Neural cell (in vitro differentiated cells): ENCODE data around the gene PTPRF. TPM values are rescaled to one million over a fixed set of nuclear protein-coding genes. Genes with fewer than 3 reads are reported as not detected.

ENCODE experiments used
- H2AFZ ChIP-seq: fragments of 200-600, 300-800 bp; sonication (generic), shearing (Covaris generic); 2 replicates; pipeline ENCODE4 v1.6.0; 2014; ENCODE audit warnings: low read depth, mild to moderate bottlenecking, antibody characterized with exemption, low read length, moderate library complexity
- H3F3A ChIP-seq: fragments of 200-600 bp; shearing (Covaris generic); 2 replicates; pipeline ENCODE4 v1.6.1; 2016; ENCODE audit warnings: mild to moderate bottlenecking, moderate library complexity, mixed read lengths, antibody characterized with exemption, low read length; ENCODE audit not compliant: insufficient read depth, poor library complexity, severe bottlenecking
- H3K27ac ChIP-seq: fragments of 200-600, 300-800 bp; sonication (generic), shearing (Covaris generic); 2 replicates; pipeline ENCODE4 v1.5.1; 2014; ENCODE audit warnings: mild to moderate bottlenecking, low read length, moderate library complexity
- H3K27me3 ChIP-seq: fragments of 300-800, 200-600 bp; sonication (generic), shearing (Covaris generic); 2 replicates; pipeline ENCODE4 v1.6.0; 2014; ENCODE audit warnings: mild to moderate bottlenecking, low read depth, low read length, moderate library complexity; ENCODE audit not compliant: insufficient read depth
- H3K36me3 ChIP-seq: fragments of 300-800, 200-600 bp; sonication (generic), shearing (Covaris generic); 2 replicates; pipeline ENCODE4 v1.5.1; 2014; ENCODE audit warnings: mild to moderate bottlenecking, antibody characterized with exemption, low read length, moderate library complexity; ENCODE audit not compliant: insufficient read depth
- H3K4me2 ChIP-seq: fragments of 300-800, 200-600 bp; sonication (generic), shearing (Covaris generic); 2 replicates; pipeline ENCODE4 v1.6.0; 2014; ENCODE audit warnings: mild to moderate bottlenecking, low read length
- H3K4me3 ChIP-seq: fragments of 300-800, 200-600 bp; sonication (generic), shearing (Covaris generic); 2 replicates; pipeline ENCODE4 v1.5.1; 2014; ENCODE audit warnings: mild to moderate bottlenecking, low read length, moderate library complexity
- H3K79me2 ChIP-seq: fragments of 200-600 bp; shearing (Covaris generic); replicated peaks from 2 replicates; pipeline ENCODE4 v1.6.0; 2014; ENCODE audit warnings: mild to moderate bottlenecking, low read length, moderate library complexity; ENCODE audit not compliant: insufficient read depth
- H3K9ac ChIP-seq: fragments of 300-800, 200-600 bp; sonication (generic), shearing (Covaris generic); 2 replicates; pipeline ENCODE4 v1.6.1; 2016; ENCODE audit warnings: mild to moderate bottlenecking, low read length, mixed read lengths
- H3K9me2 ChIP-seq: fragments of 200-600 bp; shearing (Covaris generic); 2 replicates; pipeline ENCODE4 v1.6.1; 2016; ENCODE audit warnings: mild to moderate bottlenecking, low read length, mixed read lengths; ENCODE audit not compliant: insufficient read depth
- H3K9me3 ChIP-seq: fragments of 200-600, 300-800 bp; sonication (generic), shearing (Covaris generic); 2 replicates; pipeline ENCODE4 v1.6.1; 2016; ENCODE audit warnings: mild to moderate bottlenecking, mixed run types, low read length, moderate library complexity, mixed read lengths
- H4K20me1 ChIP-seq: fragments of 200-600 bp; shearing (Covaris generic); 2 replicates; pipeline ENCODE4 v1.6.1; 2016; ENCODE audit warnings: mild to moderate bottlenecking, mixed run types; ENCODE audit not compliant: insufficient read depth
- CTCF ChIP-seq: fragments of 450-650 bp; IDR thresholded peaks from 2 replicates; pipeline ENCODE4 v1.5.1; 2014; ENCODE audit warnings: antibody characterized with exemption, mild to moderate bottlenecking, moderate library complexity; ENCODE audit not compliant: poor library complexity, severe bottlenecking
- EP300 ChIP-seq: fragments of 450-650 bp; conservative IDR thresholded peaks from 2 replicates; pipeline ENCODE4 v1.6.1; 2014; ENCODE audit warnings: antibody characterized with exemption, mild to moderate bottlenecking, moderate library complexity; ENCODE audit not compliant: poor library complexity, severe bottlenecking
- EZH2 ChIP-seq: fragments of 200-600, 300-800 bp; shearing (Covaris generic), sonication (generic); IDR thresholded peaks from 2 replicates; pipeline ENCODE4 v1.6.1; 2014; ENCODE audit warnings: antibody characterized with exemption, low read length, borderline replicate concordance, mild to moderate bottlenecking; ENCODE audit not compliant: insufficient read depth, poor library complexity, severe bottlenecking
- MXI1 ChIP-seq: fragments of 450-650 bp; conservative IDR thresholded peaks from 2 replicates; pipeline ENCODE4 v1.6.1; 2014; ENCODE audit warnings: antibody characterized with exemption, mild to moderate bottlenecking; ENCODE audit not compliant: poor library complexity, severe bottlenecking
- POLR2AphosphoS5 ChIP-seq: IDR thresholded peaks from 2 replicates; pipeline ENCODE4 v1.6.1; 2012
- RAD21 ChIP-seq: fragments of 450-650 bp; conservative IDR thresholded peaks from 2 replicates; pipeline ENCODE4 v1.6.1; 2014; ENCODE audit warnings: antibody characterized with exemption, mild to moderate bottlenecking, moderate library complexity
- SMC3 ChIP-seq: fragments of 450-650 bp; conservative IDR thresholded peaks from 2 replicates; pipeline ENCODE4 v1.6.1; 2014; ENCODE audit warnings: antibody characterized with exemption, mild to moderate bottlenecking, moderate library complexity; ENCODE audit not compliant: poor library complexity
- TAF1 ChIP-seq: IDR thresholded peaks from 2 replicates; pipeline ENCODE4 v1.6.1; 2012; ENCODE audit warnings: low read depth
- polyA plus RNA-seq: library from polyadenylated mRNA; depleted of rRNA; stranded (reverse); fragments of >200 nt; gene quantifications from 2 replicates; pipeline ENCODE4 v1.2.3, GENCODE V29; 2014
- TF ChIP-seq, protein P1 (sequence below): IDR thresholded peaks from 2 replicates; pipeline ENCODE4 v1.6.1; 2012; ENCODE audit warnings: borderline replicate concordance

Gene PTPRF
- polyA plus RNA-seq, 1 donor from 2014 or later, result 66.6 TPM

GRCh38 chr1:43604192-43604591 is 73.5 kb downstream of the PTPRF start:
- no peak overlapping the region for H3K27ac ChIP-seq
- no peaks in the 10 kb centered on the region for H3K79me2 ChIP-seq
- TF ChIP-seq EZH2, result no peak
- no peak for TF ChIP-seq SMC3
- TF ChIP-seq CTCF, result no peak
- no peak for TF ChIP-seq EP300
- no peak for TF ChIP-seq TAF1
- TF ChIP-seq, protein P1, sequence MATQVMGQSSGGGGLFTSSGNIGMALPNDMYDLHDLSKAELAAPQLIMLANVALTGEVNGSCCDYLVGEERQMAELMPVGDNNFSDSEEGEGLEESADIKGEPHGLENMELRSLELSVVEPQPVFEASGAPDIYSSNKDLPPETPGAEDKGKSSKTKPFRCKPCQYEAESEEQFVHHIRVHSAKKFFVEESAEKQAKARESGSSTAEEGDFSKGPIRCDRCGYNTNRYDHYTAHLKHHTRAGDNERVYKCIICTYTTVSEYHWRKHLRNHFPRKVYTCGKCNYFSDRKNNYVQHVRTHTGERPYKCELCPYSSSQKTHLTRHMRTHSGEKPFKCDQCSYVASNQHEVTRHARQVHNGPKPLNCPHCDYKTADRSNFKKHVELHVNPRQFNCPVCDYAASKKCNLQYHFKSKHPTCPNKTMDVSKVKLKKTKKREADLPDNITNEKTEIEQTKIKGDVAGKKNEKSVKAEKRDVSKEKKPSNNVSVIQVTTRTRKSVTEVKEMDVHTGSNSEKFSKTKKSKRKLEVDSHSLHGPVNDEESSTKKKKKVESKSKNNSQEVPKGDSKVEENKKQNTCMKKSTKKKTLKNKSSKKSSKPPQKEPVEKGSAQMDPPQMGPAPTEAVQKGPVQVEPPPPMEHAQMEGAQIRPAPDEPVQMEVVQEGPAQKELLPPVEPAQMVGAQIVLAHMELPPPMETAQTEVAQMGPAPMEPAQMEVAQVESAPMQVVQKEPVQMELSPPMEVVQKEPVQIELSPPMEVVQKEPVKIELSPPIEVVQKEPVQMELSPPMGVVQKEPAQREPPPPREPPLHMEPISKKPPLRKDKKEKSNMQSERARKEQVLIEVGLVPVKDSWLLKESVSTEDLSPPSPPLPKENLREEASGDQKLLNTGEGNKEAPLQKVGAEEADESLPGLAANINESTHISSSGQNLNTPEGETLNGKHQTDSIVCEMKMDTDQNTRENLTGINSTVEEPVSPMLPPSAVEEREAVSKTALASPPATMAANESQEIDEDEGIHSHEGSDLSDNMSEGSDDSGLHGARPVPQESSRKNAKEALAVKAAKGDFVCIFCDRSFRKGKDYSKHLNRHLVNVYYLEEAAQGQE, result no peak
- no peak for TF ChIP-seq POLR2AphosphoS5
- TF ChIP-seq MXI1, result no peak
- no peak for TF ChIP-seq RAD21
- H3F3A ChIP-seq, result no peaks in the 10 kb centered on the region
- H3K36me3 ChIP-seq, result no peaks in the 10 kb centered on the region
- no peak overlapping the region for H3K9ac ChIP-seq
- no peak overlapping the region for H2AFZ ChIP-seq
- H4K20me1 ChIP-seq, result no peaks in the 10 kb centered on the region
- no peaks in the 10 kb centered on the region for H3K9me3 ChIP-seq
- no peaks in the 10 kb centered on the region for H3K9me2 ChIP-seq
- no peak overlapping the region for H3K4me2 ChIP-seq
- no peak overlapping the region for H3K4me3 ChIP-seq
- H3K27me3 ChIP-seq, result no peaks in the 10 kb centered on the region

DNA sequence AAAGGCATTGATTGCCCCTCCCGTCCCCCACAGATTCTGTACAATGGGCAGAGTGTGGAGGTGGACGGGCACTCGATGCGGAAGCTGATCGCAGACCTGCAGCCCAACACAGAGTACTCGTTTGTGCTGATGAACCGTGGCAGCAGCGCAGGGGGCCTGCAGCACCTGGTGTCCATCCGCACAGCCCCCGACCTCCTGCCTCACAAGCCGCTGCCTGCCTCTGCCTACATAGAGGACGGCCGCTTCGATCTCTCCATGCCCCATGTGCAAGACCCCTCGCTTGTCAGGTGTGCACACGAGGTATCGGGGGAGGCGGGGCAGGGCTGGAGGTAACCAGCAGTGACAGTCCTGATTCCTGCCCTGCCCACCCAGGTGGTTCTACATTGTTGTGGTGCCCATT is 74.5 kb downstream of the PTPRF start:
- H3F3A ChIP-seq, result no peaks in the 10 kb centered on the region
- H3K9me2 ChIP-seq, result no peaks in the 10 kb centered on the region
- H4K20me1 ChIP-seq, result no peaks in the 10 kb centered on the region
- TF ChIP-seq, protein P1, result no peak
- no peaks in the 10 kb centered on the region for H3K79me2 ChIP-seq
- no peak overlapping the region for H3K4me3 ChIP-seq
- no peak overlapping the region for H3K27ac ChIP-seq
- no peaks in the 10 kb centered on the region for H3K36me3 ChIP-seq
- no peaks in the 10 kb centered on the region for H3K27me3 ChIP-seq
- no peak overlapping the region for H3K9ac ChIP-seq
- H2AFZ ChIP-seq, result no peak overlapping the region
- H3K4me2 ChIP-seq, result no peak overlapping the region
- H3K9me3 ChIP-seq, result no peaks in the 10 kb centered on the region
